DND-41 (cell line): ENCODE data around the gene TKT.

Experiments
- ATAC-seq: fragments of 200-7000 bp; cut with Tn5 transposase; 3 replicates; pipeline ENCODE4 v1.9.1; 2021; ENCODE audit warnings: low read depth; ENCODE audit not compliant: insufficient read depth
- DNase-seq: peaks from one replicate; pipeline ENCODE4 v3.0.0-alpha.2; 2020
- H2AFZ ChIP-seq: 2 replicates; pipeline ENCODE4 v1.6.0; 2012; ENCODE audit warnings: low read depth, low read length
- H3K27ac ChIP-seq: 2 replicates; pipeline ENCODE4 v1.5.1; 2012; ENCODE audit warnings: low read length, inconsistent platforms
- H3K27me3 ChIP-seq: fragments of 200-600 bp; sonication (generic); 2 replicates; pipeline ENCODE4 v1.6.0; 2012; ENCODE audit warnings: low read length, mild to moderate bottlenecking, inconsistent platforms; ENCODE audit not compliant: insufficient read depth, poor library complexity
- H3K36me3 ChIP-seq: 2 replicates; pipeline ENCODE4 v1.5.1; 2012; ENCODE audit warnings: low read length, inconsistent platforms; ENCODE audit not compliant: insufficient read depth
- H3K4me1 ChIP-seq: 2 replicates; pipeline ENCODE4 v1.5.1; 2012; ENCODE audit warnings: mild to moderate bottlenecking, low read length; ENCODE audit not compliant: insufficient read depth
- H3K4me2 ChIP-seq: 2 replicates; pipeline ENCODE4 v1.6.0; 2012; ENCODE audit warnings: mild to moderate bottlenecking, moderate library complexity, low read length, inconsistent platforms; ENCODE audit not compliant: insufficient read depth
- H3K4me3 ChIP-seq, 2 experiments: fragments of 200-600 bp in 1 of 2; shearing (Covaris generic) in 1 of 2; 2 replicates each; pipeline ENCODE4 v1.5.1; 2012 to 2016; ENCODE audit warnings: inconsistent platforms in 2 of 2, low read length in 2 of 2, mild to moderate bottlenecking in 2 of 2, low read depth in 1 of 2, moderate library complexity in 1 of 2
- H3K79me2 ChIP-seq: 2 replicates; pipeline ENCODE4 v1.6.0; 2012; ENCODE audit warnings: low read length, inconsistent platforms; ENCODE audit not compliant: insufficient read depth
- H3K9ac ChIP-seq: 2 replicates; pipeline ENCODE4 v1.6.0; 2012; ENCODE audit warnings: low read depth, mild to moderate bottlenecking, inconsistent platforms, low read length, moderate library complexity
- H3K9me3 ChIP-seq: 2 replicates; pipeline ENCODE4 v1.5.1; 2012; ENCODE audit warnings: low read length, moderate library complexity, mild to moderate bottlenecking, inconsistent platforms; ENCODE audit not compliant: insufficient read depth, severe bottlenecking
- H4K20me1 ChIP-seq: 2 replicates; pipeline ENCODE4 v1.6.0; 2012; ENCODE audit warnings: low read length; ENCODE audit not compliant: insufficient read depth
- EZH2 ChIP-seq: IDR thresholded peaks from 3 replicates; pipeline ENCODE4 v1.6.1; 2012; ENCODE audit warnings: borderline replicate concordance, low read depth, mild to moderate bottlenecking, moderate library complexity, low read length, inconsistent platforms; ENCODE audit not compliant: severe bottlenecking
- TF ChIP-seq, protein P1 (sequence below): IDR thresholded peaks from 2 replicates; pipeline ENCODE4 v1.5.1; 2012; ENCODE audit warnings: borderline replicate concordance, low read length, moderate library complexity, mild to moderate bottlenecking; ENCODE audit not compliant: poor library complexity, severe bottlenecking; ENCODE audit errors: extremely low read depth

Gene TKT

GRCh38 chr3:53263907-53264306 is 8.1 kb upstream of the TKT start:
- no peak overlapping the region for H2AFZ ChIP-seq
- TF ChIP-seq, protein P1, sequence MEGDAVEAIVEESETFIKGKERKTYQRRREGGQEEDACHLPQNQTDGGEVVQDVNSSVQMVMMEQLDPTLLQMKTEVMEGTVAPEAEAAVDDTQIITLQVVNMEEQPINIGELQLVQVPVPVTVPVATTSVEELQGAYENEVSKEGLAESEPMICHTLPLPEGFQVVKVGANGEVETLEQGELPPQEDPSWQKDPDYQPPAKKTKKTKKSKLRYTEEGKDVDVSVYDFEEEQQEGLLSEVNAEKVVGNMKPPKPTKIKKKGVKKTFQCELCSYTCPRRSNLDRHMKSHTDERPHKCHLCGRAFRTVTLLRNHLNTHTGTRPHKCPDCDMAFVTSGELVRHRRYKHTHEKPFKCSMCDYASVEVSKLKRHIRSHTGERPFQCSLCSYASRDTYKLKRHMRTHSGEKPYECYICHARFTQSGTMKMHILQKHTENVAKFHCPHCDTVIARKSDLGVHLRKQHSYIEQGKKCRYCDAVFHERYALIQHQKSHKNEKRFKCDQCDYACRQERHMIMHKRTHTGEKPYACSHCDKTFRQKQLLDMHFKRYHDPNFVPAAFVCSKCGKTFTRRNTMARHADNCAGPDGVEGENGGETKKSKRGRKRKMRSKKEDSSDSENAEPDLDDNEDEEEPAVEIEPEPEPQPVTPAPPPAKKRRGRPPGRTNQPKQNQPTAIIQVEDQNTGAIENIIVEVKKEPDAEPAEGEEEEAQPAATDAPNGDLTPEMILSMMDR, result no peak
- TF ChIP-seq EZH2, result no peak
- H3K4me2 ChIP-seq, result no peak overlapping the region
- H3K9me3 ChIP-seq, result no peaks in the 10 kb centered on the region
- no peak for ATAC-seq
- H3K4me1 ChIP-seq, result no peaks in the 10 kb centered on the region
- no peaks in the 10 kb centered on the region for H3K36me3 ChIP-seq
- no peak overlapping the region for H3K4me3 ChIP-seq
- H4K20me1 ChIP-seq, result no peaks in the 10 kb centered on the region
- no peak overlapping the region for H3K27ac ChIP-seq
- no peak for DNase-seq
- no peaks in the 10 kb centered on the region for H3K79me2 ChIP-seq
- no peak overlapping the region for H3K9ac ChIP-seq
- peaks cover 5% of the 10 kb centered on the region for H3K27me3 ChIP-seq

DNA sequence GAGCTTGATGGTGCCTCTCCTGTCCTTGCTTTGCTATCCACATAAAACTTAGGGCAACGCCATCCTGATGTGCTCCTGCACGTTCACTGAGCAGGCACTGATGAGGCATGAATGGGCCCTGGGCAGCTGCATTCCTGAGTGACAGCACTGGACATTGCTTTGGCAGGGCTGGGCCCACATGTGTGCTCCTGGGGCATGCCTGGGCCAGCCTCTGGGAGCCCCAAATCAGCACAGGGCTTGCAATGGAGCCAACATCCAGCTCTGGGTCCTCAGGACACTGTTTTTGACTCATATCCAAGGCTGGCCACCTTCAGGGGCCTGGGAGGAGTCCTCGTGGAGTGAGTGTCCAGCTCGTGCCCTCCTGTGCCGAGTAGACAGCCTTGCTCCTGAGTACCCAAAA is 5.9 kb upstream of the TKT start:
- no peak for ATAC-seq
- Histone ChIP-seq H3K27ac (no peak overlapping the region), H4K20me1 (no peaks in the 10 kb centered on the region), H3K4me3 (no peak overlapping the region), H3K4me2 (no peak overlapping the region), H3K79me2 (no peaks in the 10 kb centered on the region), H2AFZ (no peak overlapping the region), H3K27me3 (peaks cover 5% of the 10 kb centered on the region), H3K36me3 (no peaks in the 10 kb centered on the region), H3K9me3 (no peaks in the 10 kb centered on the region), H3K4me1 (no peaks in the 10 kb centered on the region), H3K9ac (no peak overlapping the region)
- no peak for DNase-seq
- no peak for TF ChIP-seq EZH2
- TF ChIP-seq, protein P1, result no peak

GRCh38 chr3:53260286-53260785 is 4.5 kb upstream of the TKT start:
- Histone ChIP-seq H3K4me1 (peaks cover 4% of the 10 kb centered on the region), H3K79me2 (peaks cover 5% of the 10 kb centered on the region), H3K4me3 (no peak overlapping the region), H3K4me2 (no peak overlapping the region), H3K27ac (no peak overlapping the region), H3K36me3 (no peaks in the 10 kb centered on the region; the same call in 1 of the 2 replicates), H2AFZ (no peak overlapping the region), H3K9ac (no peak overlapping the region), H3K27me3 (peaks cover 5% of the 10 kb centered on the region), H3K9me3 (no peaks in the 10 kb centered on the region), H4K20me1 (no peaks in the 10 kb centered on the region)
- DNase-seq, result no peak
- ATAC-seq, result no peak
- TF ChIP-seq EZH2, result no peak
- TF ChIP-seq, protein P1, result no peak
